Parathyroid adenoma (tissue), 2 donors: Measurements from ENCODE around the gene DPF3.

Experiments
- H2AFZ ChIP-seq: fragments of 300-600 bp; sonication (generic); one replicate; pipeline ENCODE4 v1.7.0; 2017; ENCODE audit warnings: antibody characterized with exemption, mild to moderate bottlenecking
- H3K27ac ChIP-seq: fragments of 300-600 bp; sonication (generic); one replicate; pipeline ENCODE4 v1.7.0; 2017
- H3K27me3 ChIP-seq: fragments of 300-600 bp; sonication (generic); one replicate; pipeline ENCODE4 v1.7.0; 2017; ENCODE audit warnings: low read length; ENCODE audit not compliant: control insufficient read depth, insufficient read depth
- H3K36me3 ChIP-seq: fragments of 300-600 bp; sonication (generic); one replicate; pipeline ENCODE4 v1.7.0; 2017; ENCODE audit warnings: low read length; ENCODE audit not compliant: control insufficient read depth, insufficient read depth
- H3K4me1 ChIP-seq: fragments of 300-600 bp; sonication (generic); one replicate; pipeline ENCODE4 v1.7.0; 2017; ENCODE audit warnings: control low read depth
- H3K4me2 ChIP-seq: fragments of 300-600 bp; sonication (generic); one replicate; pipeline ENCODE4 v1.7.0; 2017; ENCODE audit warnings: low read length
- H3K4me3 ChIP-seq: fragments of 300-600 bp; sonication (generic); one replicate; pipeline ENCODE4 v1.7.0; 2017; ENCODE audit warnings: low read depth, low read length
- H3K79me2 ChIP-seq: fragments of 300-600 bp; sonication (generic); one replicate; pipeline ENCODE4 v1.7.0; 2017; ENCODE audit warnings: control low read depth
- H3K9ac ChIP-seq: fragments of 300-600 bp; sonication (generic); one replicate; pipeline ENCODE4 v1.7.0; 2017; ENCODE audit warnings: mild to moderate bottlenecking
- H3K9me3 ChIP-seq: fragments of 300-600 bp; sonication (generic); one replicate; pipeline ENCODE4 v1.7.0; 2017; ENCODE audit warnings: low read length; ENCODE audit not compliant: control insufficient read depth
- CTCF ChIP-seq: fragments of 300-600 bp; sonication (generic); IDR thresholded peaks from one replicate; pipeline ENCODE4 v1.7.0; 2017; ENCODE audit warnings: antibody characterized with exemption, mild to moderate bottlenecking
- donor health status: primary hyperparathyroidism.

Gene DPF3

GRCh38 chr14:72845196-72845595 is 48.7 kb downstream of the DPF3 start:
- H3K4me1 ChIP-seq: peaks cover 3% of the 10 kb centered on the region
- H3K79me2 ChIP-seq: no peaks in the 10 kb centered on the region
- no peak overlapping the region for H3K27ac ChIP-seq
- no peak for TF ChIP-seq CTCF
- no peak overlapping the region for H3K4me2 ChIP-seq
- no peaks in the 10 kb centered on the region for H3K36me3 ChIP-seq
- H3K9ac ChIP-seq: no peak overlapping the region
- H2AFZ ChIP-seq: no peak overlapping the region
- H3K9me3 ChIP-seq: no peaks in the 10 kb centered on the region
- no peak overlapping the region for H3K4me3 ChIP-seq
- H3K27me3 ChIP-seq: no peaks in the 10 kb centered on the region

GRCh38 chr14:72844524-72844923 is 49.4 kb downstream of the DPF3 start:
- TF ChIP-seq CTCF: no peak
- Histone ChIP-seq H3K4me3 (no peak overlapping the region), H2AFZ (no peak overlapping the region), H3K27ac (no peak overlapping the region), H3K79me2 (no peaks in the 10 kb centered on the region), H3K36me3 (no peaks in the 10 kb centered on the region), H3K9ac (no peak overlapping the region), H3K27me3 (no peaks in the 10 kb centered on the region), H3K9me3 (no peaks in the 10 kb centered on the region), H3K4me2 (no peak overlapping the region), H3K4me1 (peaks cover 3% of the 10 kb centered on the region)

GRCh38 chr14:72839753-72840607 is 53.9 kb downstream of the DPF3 start:
- Histone ChIP-seq H3K36me3 (no peaks in the 10 kb centered on the region), H3K4me1 (no peaks in the 10 kb centered on the region), H3K79me2 (no peaks in the 10 kb centered on the region), H3K27me3 (no peaks in the 10 kb centered on the region), H3K27ac (no peak overlapping the region), H3K9ac (no peak overlapping the region), H2AFZ (no peak overlapping the region), H3K9me3 (no peaks in the 10 kb centered on the region), H3K4me2 (no peak overlapping the region), H3K4me3 (no peak overlapping the region)
- no peak for TF ChIP-seq CTCF

- TF ChIP-seq CTCF: no peak
- H3K4me2 ChIP-seq: no peak overlapping the region
- H3K4me1 ChIP-seq: no peaks in the 10 kb centered on the region
- H3K27me3 ChIP-seq: no peaks in the 10 kb centered on the region
- no peaks in the 10 kb centered on the region for H3K9me3 ChIP-seq
- H3K4me3 ChIP-seq: no peak overlapping the region
- H3K79me2 ChIP-seq: no peaks in the 10 kb centered on the region
- H3K27ac ChIP-seq: no peak overlapping the region
- no peaks in the 10 kb centered on the region for H3K36me3 ChIP-seq
- no peak overlapping the region for H2AFZ ChIP-seq
- H3K9ac ChIP-seq: no peak overlapping the region
Observed at GRCh38 chr14:72839351-72839750, 54.5 kb downstream of the DPF3 start.

- no peaks in the 10 kb centered on the region for H3K4me1 ChIP-seq
- no peaks in the 10 kb centered on the region for H3K79me2 ChIP-seq
- H3K4me3 ChIP-seq: no peak overlapping the region
- no peaks in the 10 kb centered on the region for H3K27me3 ChIP-seq
- H3K27ac ChIP-seq: no peak overlapping the region
- H3K4me2 ChIP-seq: no peak overlapping the region
- no peaks in the 10 kb centered on the region for H3K36me3 ChIP-seq
- no peak overlapping the region for H2AFZ ChIP-seq
- no peaks in the 10 kb centered on the region for H3K9me3 ChIP-seq
- H3K9ac ChIP-seq: no peak overlapping the region
- TF ChIP-seq CTCF: no peak
Observed at GRCh38 chr14:72836085-72836484, 57.8 kb downstream of the DPF3 start.
